Cardiac fibroblast (primary cell): ENCODE measurements around the gene ACTMAP.
A peak's percentile ranks its signal among the peaks of the same experiment; 100 is the strongest.
"Not testable (repeated sequence)": the region's sequence is repeated elsewhere in the genome, so short reads cannot be mapped to it uniquely, and the experiment has no call there.

Source experiments
- DNase-seq, 2 donors: peaks; one replicate each; pipeline versions ENCODE4 v3.0.0 to v3.0.0-alpha.2; 2010; ENCODE audit warnings: low read depth in 2 of 2
- H3K4me3 ChIP-seq, 2 donors: replicated peaks in 1 of 2; 1 replicate in 1 of 2; 2 replicates in 1 of 2; pipeline ENCODE4 v1.5.1; 2011; ENCODE audit warnings: low read depth in 2 of 2, low read length in 2 of 2, mild to moderate bottlenecking in 2 of 2, moderate library complexity in 1 of 2
- CTCF ChIP-seq: IDR thresholded peaks from one replicate; pipeline ENCODE4 v1.5.1; 2011; ENCODE audit warnings: low read depth, mild to moderate bottlenecking, low read length, inconsistent platforms

Gene ACTMAP

DNA sequence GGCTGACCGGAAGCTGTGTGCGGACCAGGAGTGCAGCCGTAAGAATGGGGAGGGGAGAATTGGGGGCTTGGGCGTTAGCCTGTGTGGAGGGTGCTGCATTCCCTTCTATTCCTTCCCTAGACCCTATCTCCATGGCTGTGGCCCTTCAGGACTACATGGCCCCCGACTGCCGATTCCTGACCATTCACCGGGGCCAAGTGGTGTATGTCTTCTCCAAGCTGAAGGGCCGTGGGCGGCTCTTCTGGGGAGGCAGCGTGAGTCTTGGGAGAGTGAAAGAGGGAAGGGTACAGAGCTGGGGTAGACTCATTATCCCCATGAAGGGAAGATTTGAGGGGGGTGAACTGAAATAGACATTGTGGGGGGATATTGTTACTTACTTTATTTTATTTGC lies 25.4 kb upstream of the ACTMAP start:
- no peak for TF ChIP-seq CTCF
- H3K4me3 ChIP-seq, result no peak overlapping the region
- DNase-seq, result no peak

DNA sequence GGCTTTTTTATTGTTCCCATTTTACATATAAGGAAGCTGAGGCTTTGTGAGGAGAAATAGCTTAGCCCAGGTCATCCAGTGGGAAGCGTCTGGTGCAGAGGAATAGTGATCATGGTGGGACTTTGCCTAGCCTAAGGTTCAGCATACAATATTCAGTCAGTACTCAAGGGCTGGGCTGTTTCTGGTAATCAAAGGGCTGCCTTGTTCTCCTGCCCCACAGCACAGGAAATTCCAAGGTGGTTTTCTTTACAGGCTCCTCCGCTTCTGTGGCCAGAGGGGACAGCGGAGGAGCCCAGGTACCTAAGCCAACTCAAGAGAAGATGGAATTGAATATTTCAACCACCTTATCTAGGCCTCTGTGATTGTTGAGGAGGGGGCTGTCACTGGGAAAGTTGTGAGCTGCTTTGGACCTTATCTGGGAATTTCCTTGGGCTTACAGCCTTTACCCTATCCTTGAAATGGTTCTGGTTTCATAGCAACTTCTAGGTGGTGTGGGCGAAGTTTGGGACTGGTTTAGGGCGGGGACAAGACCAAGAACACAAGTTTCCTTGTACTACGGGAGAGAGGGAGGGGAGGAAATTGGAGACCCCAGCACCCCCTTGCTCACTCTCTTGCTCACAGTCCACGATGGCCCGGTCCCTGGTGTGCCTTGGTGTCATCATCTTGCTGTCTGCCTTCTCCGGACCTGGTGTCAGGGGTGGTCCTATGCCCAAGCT lies 24.8 kb upstream of the ACTMAP start, which contains the start of gene MIA:
Gene MIA, plus strand, starts transcription at position 606 of the 716 bp plus-strand sequence. Its CDS starts 22 bp downstream, at position 628.
- DNase-seq, result no peak
- no peak within 1 kb of the TSS for H3K4me3 ChIP-seq
- no peak for TF ChIP-seq CTCF

DNA sequence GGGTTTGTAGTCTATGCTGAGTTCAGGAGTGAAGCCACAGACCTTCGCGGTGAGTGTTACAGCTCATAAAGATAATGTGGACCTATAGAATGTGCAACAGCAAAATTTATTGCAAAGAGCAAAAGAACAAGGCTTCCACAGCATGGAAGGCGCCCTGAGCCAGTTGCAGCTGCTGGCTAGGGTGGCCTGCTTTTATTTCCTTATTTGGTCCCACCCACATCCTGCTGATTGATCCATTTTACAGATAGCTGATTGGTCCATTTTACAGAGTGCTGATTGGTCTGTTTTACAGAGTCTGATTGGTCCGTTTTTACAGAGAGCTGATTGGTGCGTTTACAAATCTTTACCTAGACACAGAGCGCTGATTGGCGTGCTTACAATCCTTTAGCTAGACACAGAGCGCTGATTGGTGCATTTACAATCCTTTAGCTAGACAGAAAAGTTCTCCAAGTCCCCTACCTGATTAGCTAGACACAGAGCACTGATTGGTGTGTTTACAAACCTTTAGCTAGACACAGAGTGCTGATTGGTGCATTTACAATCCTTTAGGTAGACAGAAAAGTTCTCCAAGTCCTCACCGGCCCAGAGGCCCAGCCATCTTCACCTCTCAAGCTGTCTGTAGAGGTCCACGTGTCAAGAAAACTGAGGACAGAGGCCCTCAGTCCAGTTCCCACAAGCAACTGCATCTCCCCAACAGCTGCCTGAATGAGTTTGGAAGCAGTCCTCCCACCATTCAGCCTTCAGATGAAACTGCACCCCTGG lies 21.0 kb upstream of the ACTMAP start:
- not testable (repeated sequence) for H3K4me3 ChIP-seq
- DNase-seq, result peak in 1 of 2 donors; percentile 24

DNA sequence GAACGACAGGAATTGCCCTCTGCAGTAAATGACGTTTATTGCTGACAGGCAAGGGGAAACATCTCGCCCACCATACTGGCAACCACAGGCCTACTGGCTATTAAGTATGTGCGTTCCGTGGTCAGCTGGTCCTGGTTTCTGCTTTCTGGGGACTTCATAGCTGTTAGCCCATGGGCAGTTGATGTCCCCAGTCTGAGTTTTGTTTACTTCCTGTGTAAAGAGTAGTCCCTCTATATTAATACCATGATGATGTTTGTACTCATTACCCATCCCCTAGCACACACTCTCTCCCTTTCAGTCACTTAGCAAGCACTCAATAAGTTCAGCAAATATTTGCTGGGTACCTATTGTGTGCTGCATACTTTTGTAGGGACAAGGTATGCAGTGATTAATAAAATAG lies 18.6 kb upstream of the ACTMAP start:
- no peak for TF ChIP-seq CTCF
- no peak for DNase-seq
- no peak overlapping the region for H3K4me3 ChIP-seq

DNA sequence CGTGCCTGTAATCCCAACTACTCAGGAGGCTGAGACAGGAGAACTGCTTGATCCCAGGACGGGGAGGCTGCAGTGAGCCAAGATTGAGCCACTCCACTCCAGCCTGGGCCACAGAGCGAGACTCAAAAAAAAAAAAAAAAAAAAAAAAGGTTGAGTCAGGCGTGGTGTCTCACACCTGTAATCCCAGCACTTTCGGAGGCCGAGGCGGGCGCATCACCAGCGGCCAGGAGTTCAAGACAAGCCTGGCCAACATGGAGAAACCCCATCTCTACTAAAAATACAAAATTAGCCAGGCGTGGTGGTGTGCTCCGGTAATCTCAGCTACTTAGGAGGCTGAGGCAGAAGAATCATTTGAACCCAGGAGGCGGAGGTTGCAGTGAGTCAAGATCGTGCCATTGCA lies 16.1 kb upstream of the ACTMAP start:
- DNase-seq, H3K4me3 ChIP-seq: not testable (repeated sequence)

GRCh38 chr19:40763963-40764362 lies 13.7 kb upstream of the ACTMAP start:
- no peak for DNase-seq
- H3K4me3 ChIP-seq, result no peak overlapping the region
- no peak for TF ChIP-seq CTCF

DNA sequence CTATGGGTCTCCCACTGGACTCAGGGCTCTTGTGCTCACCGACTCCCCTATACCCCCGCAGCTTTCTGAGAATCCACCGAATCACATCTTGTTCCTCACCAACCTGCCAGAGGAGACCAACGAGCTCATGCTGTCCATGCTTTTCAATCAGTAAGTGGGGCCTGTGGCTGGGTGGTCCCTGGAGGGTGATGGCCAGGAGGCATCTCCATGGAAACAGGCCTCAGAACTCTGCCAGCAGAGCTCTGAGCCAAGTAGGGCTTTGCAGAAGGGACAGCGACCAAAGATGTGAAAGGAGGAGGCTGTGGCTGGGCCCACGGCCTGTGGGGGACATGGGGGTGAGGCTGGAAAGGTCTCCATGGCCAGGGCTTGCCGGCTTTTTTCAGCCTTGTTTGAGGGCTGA lies 13.2 kb upstream of the ACTMAP start:
- TF ChIP-seq CTCF, result no peak
- no peak overlapping the region for H3K4me3 ChIP-seq
- no peak for DNase-seq
